Adrenal gland (tissue), 5 donors: Measurements from ENCODE around the gene COIL.

Source experiments
- CTCF ChIP-seq, 6 experiments: fragments of 450-650 bp in 4 of 6; fragments of 200-600 bp in 2 of 6; sonication (generic) in 1 of 6; IDR thresholded peaks; 1 replicate in 5 of 6; 2 replicates in 1 of 6; pipeline versions ENCODE4 v1.5.1 to v1.8.0; 2016 to 2021; ENCODE audit warnings: antibody characterized with exemption in 6 of 6, mild to moderate bottlenecking in 2 of 6, moderate library complexity in 1 of 6
- POLR2A ChIP-seq, 2 donors: fragments of 450-650 bp; IDR thresholded peaks; one replicate each; pipeline ENCODE4 v1.6.1; 2017; ENCODE audit warnings: antibody characterized with exemption in 2 of 2, mild to moderate bottlenecking in 2 of 2, moderate library complexity in 1 of 2
- donor health status: DM: no; HTN: no; CAD: no.

GRCh38 chr17:56918916-56919315 lies 41.9 kb downstream of the COIL start:
- TF ChIP-seq CTCF (IDR thresholded peaks at IDR 0.05) (no peak), POLR2A (IDR thresholded peaks at IDR 0.05) (no peak)
